Subcutaneous adipose tissue (tissue), 4 donors: ENCODE measurements around the gene SEC16A. TPM values are rescaled to one million over a fixed set of nuclear protein-coding genes. Genes with fewer than 3 reads are reported as not detected.

Experiments used
- CTCF ChIP-seq: fragments of 450-650 bp; IDR thresholded peaks from one replicate; pipeline ENCODE4 v1.5.1; 2016; ENCODE audit warnings: low read depth, mild to moderate bottlenecking, control low read depth, antibody characterized with exemption, moderate library complexity
- total RNA-seq, 4 donors: library from RNA; depleted of rRNA; stranded (reverse); fragments of >200 nt; gene quantifications; one replicate each; pipeline ENCODE4 v1.1.0, GENCODE V29; 2016

The SEC16A gene
- total RNA-seq, 4 donors from 2014 or later, result 39.0 to 65.4 (median 52.9) TPM

- TF ChIP-seq CTCF, result no peak
These were observed 50.2 kb downstream of the SEC16A start for GRCh38 chr9:136432591-136432990.

DNA sequence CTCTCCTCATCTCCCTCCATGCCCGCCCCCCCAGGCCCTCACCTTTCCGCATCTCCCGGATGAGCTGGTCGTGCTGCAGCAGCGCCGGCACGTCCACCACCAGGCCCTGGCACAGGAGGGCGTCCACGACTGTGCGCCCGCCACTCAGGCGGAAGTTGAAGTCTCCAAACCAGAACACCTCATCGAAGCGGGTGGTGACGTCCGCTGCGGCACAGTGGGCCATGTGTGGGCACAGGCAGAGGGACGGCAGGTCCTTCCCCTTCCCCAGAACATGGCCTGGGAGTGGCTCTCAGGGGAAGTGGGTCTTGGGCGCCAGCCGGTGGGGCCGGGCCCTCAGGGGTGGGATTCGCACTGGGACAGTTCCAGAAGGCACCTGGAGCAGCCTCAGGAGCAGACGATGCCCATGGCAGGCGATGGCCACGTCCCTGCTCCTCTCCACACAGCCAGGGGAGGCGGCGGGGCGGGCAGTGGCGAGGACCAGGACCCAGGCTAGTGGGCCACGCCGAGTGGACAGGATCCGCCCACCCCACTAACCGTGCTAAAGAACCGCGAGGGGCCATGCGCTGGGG lies 51.0 kb downstream of the SEC16A start:
- no peak for TF ChIP-seq CTCF

DNA sequence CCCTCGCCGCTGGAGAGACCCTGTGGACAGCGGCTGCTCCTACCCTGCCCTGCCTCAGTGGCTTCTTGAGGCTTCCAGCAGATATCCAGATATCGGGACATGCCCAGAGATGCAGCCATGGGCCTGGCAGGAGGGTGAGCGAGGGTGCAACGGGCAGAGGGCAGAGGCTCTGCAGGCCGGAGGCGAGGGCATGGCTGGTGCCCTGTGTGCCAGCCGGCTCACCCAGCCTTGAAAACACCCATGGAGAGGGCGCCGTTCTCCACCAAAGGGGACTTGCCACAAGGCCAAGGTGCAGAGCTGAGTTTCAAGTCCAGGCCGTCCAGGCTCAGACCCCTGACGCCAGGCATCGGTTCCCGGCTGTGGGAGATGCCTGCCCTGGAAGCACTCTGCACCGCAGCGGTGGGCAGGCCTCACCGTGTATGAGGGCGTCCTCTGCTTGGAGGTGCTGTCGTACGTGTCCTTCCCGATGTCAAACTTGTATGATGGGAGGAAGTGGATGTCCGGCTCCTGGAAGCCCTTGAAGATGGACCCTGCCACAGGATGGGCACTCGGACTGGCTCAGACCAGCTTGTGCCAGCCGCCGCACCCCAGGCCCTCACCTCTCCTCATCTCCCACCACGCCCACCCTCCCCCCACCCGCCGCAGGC lies 52.1 kb downstream of the SEC16A start:
- no peak for TF ChIP-seq CTCF

DNA sequence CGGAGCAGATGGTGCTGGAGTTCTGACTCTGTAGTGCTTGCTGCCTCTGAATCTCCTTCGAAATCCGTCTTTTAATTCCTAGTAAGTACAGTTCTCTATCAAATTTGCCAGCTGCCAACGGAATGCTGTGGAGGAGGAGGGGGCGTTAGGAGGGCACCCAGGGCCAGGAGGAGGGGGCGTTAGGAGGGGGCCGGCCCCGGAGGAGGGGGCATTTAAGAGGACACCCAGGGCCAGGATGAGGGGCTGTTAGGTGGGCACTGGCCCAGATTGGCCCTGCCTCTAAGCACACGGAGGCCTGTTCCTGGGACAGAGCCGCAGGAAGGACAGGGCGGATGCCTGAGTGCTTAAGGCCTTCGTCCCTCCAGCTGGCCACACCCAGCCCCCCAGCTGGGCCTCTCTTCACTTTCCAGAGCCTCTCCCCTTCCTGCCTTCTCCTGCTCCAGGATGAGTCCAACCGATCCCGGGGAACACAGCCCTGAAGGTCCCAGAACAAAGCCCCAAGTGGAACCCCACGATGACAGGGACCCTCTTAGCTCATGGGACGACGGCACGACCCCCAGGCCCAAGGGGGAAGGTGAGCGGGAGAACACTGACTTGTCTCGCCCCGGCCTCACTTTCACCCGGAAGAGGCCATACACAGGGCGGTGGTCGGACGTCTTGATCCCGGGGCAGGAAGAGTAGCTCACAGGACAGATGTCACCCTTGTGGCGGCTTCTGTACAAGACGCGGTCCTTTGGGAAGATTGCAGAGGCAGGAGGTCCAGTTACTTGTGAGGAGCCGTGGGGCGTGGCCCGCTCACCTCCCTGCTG lies 53.0 kb downstream of the SEC16A start:
- no peak for TF ChIP-seq CTCF

DNA sequence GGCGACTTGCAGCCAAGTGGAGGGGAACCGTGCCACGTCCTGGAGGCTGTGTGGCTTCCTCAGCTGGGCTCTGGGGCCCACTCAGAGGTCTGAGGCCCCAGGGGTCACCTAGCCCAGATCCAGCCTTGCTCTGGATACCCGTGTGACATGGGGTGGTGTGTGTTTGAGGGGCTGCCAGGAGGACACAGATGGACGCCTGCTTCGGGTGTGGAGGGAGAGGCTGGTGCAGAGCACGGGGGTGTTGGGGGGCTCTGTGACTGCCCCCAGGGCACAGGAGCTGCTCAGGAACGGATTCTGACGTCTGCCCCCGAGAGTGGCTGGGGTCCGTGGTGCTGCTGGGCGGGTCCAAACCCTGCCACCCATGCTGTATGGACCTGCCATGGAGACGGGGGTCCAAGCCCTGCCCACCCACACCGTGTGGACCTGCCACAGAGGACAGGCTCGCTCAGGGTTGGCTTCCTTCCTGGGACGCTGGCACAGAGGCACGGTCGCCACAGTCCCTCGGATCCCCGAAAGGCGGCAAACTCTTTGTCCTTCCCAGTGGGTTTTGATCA lies 53.7 kb downstream of the SEC16A start:
- TF ChIP-seq CTCF, result no peak

DNA sequence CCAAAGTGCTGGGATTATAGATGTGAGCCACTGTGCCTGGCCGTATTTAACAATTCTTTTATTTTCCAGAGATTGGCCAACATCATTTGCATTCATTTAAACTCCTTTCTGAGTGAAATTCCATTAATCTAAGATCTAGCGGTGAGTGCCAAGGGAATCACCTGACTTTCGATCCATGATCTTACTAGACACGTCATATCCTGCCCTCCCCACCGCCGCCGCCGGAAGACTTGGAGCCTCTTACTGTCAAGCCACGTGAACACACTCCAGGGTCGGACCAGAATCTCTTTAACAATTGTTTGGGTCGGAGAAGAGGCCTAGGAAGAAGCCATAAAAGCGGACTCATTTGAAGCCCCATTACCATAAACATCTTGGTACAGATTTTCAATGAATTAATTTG lies 56.1 kb downstream of the SEC16A start:
- TF ChIP-seq CTCF, result no peak
